GM12891 (cell line): ENCODE measurements around the gene PLEKHJ1.

Source experiments
- POLR2A ChIP-seq: IDR thresholded peaks from 2 replicates; pipeline ENCODE4 v1.6.1; 2011; ENCODE audit warnings: low read depth, low read length, control low read depth
- POLR2AphosphoS5 ChIP-seq: IDR thresholded peaks from 2 replicates; pipeline ENCODE4 v1.6.1; 2011; ENCODE audit warnings: low read depth, low read length, control low read depth
- POU2F2 ChIP-seq: IDR thresholded peaks from 2 replicates; pipeline ENCODE4 v1.6.1; 2011; ENCODE audit warnings: low read depth, mild to moderate bottlenecking, control low read depth, low read length, moderate library complexity
- SPI1 ChIP-seq: IDR thresholded peaks from 2 replicates; pipeline ENCODE4 v1.6.1; 2011; ENCODE audit warnings: low read depth, low read length, control low read depth

DNA sequence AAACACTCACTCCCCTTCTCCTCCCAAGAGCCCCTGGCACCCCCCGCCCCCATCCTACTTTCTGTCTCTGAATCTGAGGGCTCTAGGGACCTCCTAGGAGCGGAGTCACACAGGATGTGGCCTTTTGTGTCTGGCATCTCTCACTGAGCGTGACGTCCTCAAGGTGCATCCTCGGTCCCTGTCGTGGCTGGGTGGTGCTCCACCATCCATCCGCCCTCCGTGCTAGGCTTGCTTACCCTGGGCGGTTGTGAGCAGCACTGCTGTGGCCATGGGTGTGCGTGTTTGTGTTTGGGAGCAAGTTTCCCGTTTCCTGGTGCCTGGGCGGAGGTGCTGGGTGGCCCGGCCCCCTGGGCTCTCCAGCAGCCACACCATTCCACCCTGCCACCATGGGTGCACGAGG is 12.2 kb downstream of the PLEKHJ1 start:
- TF ChIP-seq POLR2AphosphoS5 (no peak), POLR2A (no peak), SPI1 (no peak), POU2F2 (no peak)
